Measurements from ENCODE around the gene BSG.

The BSG gene

GRCh38 chr19:572743-573518 is 535 bp downstream of the BSG start:
- TF ChIP-seq, protein P1, sequence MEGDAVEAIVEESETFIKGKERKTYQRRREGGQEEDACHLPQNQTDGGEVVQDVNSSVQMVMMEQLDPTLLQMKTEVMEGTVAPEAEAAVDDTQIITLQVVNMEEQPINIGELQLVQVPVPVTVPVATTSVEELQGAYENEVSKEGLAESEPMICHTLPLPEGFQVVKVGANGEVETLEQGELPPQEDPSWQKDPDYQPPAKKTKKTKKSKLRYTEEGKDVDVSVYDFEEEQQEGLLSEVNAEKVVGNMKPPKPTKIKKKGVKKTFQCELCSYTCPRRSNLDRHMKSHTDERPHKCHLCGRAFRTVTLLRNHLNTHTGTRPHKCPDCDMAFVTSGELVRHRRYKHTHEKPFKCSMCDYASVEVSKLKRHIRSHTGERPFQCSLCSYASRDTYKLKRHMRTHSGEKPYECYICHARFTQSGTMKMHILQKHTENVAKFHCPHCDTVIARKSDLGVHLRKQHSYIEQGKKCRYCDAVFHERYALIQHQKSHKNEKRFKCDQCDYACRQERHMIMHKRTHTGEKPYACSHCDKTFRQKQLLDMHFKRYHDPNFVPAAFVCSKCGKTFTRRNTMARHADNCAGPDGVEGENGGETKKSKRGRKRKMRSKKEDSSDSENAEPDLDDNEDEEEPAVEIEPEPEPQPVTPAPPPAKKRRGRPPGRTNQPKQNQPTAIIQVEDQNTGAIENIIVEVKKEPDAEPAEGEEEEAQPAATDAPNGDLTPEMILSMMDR (IDR thresholded peaks at IDR 0.05; ENCODE audit: insufficient read depth, low read depth, low read length, missing control alignments), result no peak
- peak overlapping the region; percentile 92 for H3K4me3 ChIP-seq (ENCODE audit: low read length)
- peak; percentile 63 for DNase-seq (ENCODE audit: low read depth)

DNA sequence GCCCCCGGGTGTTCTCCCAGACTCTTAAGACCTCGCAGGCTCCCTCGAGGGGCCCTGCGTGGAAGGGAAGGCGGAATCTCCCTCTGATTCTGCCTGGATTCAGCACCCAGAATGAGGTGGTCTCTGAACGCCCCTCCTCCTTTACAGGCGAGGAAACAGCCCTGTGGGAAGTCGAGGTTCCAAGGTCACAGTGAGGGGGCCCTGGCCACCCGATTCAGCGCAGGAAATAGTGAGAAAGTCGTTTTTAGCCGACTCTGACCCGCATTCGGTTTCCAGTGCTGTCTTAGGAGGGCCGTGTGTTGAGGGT is 1.1 kb downstream of the BSG start:
- no peak for DNase-seq (ENCODE audit: low read depth)
- peak overlapping the region; percentile 92 for H3K4me3 ChIP-seq (ENCODE audit: low read length)
- TF ChIP-seq, protein P1 (IDR thresholded peaks at IDR 0.05; ENCODE audit: insufficient read depth, low read depth, low read length, missing control alignments), result no peak

- TF ChIP-seq, protein P1 (IDR thresholded peaks at IDR 0.05; ENCODE audit: insufficient read depth, low read depth, low read length, missing control alignments), result no peak
- peak; percentile 58 for DNase-seq (ENCODE audit: low read depth)
- peak overlapping the region; percentile 34 for H3K4me3 ChIP-seq (ENCODE audit: low read length)
These were observed 2.5 kb downstream of the BSG start for GRCh38 chr19:574658-575526.

- H3K4me3 ChIP-seq (ENCODE audit: low read length), result peak overlapping the region; percentile 13
- TF ChIP-seq, protein P1 (IDR thresholded peaks at IDR 0.05; ENCODE audit: insufficient read depth, low read depth, low read length, missing control alignments), result no peak
- DNase-seq (ENCODE audit: low read depth), result peak; percentile 89
These were observed 3.4 kb downstream of the BSG start for GRCh38 chr19:575527-576506.

DNA sequence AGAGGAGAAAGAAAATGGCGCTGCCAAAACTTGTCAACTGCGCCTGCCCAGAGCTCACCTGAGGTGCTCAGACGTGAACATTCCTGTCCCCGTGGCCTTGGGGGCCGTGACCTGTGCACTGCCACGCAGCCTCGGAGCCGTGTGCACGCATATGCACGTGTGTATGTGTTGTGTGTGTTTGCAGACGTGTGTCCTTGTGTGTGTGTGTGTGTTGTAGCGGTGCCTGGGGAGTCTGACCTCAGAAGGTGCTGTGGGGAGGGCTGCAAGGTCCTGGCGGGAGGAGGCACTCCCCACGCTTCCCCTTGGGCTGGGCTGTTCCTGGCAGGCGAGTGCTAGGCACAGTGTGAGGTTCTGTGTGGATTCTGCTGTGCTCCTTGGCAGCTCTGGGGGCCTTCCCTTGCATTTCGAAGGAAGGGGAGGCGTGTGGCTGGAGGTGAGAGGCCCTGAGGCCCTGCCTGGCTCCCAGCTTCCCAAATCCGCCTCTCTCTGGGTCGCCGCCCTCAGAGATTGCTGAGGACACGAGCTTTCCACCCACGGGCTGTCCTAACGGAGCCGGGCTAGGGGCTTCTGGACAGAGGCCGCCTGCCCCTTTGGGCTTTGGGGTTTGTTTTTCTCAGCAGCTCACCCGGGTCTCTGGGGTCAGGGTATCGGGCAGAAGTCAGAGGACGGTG is 4.5 kb downstream of the BSG start:
- no peak for DNase-seq (ENCODE audit: low read depth)
- H3K4me3 ChIP-seq (ENCODE audit: low read length), result no peak overlapping the region
- TF ChIP-seq, protein P1 (IDR thresholded peaks at IDR 0.05; ENCODE audit: insufficient read depth, low read depth, low read length, missing control alignments), result no peak

All from epithelial cell of esophagus (primary cell).